SU-DHL-6 (cell line): Measurements from ENCODE around the gene CARD9.

ENCODE experiments used
- EZH2phosphoT487 ChIP-seq: fragments of 200-600 bp; sonication (generic), shearing (Covaris generic); conservative IDR thresholded peaks from 2 replicates; pipeline ENCODE4 v1.6.1; 2018; ENCODE audit warnings: mild to moderate bottlenecking, antibody characterized with exemption, low read length, moderate library complexity, mixed read lengths
- TF ChIP-seq, protein P1 (sequence below): fragments of 200-600 bp; sonication (generic); IDR thresholded peaks from one replicate; pipeline ENCODE4 v1.5.1; 2017; ENCODE audit warnings: antibody characterized with exemption, mild to moderate bottlenecking, low read length, moderate library complexity; ENCODE audit not compliant: insufficient read depth, poor library complexity, severe bottlenecking

DNA sequence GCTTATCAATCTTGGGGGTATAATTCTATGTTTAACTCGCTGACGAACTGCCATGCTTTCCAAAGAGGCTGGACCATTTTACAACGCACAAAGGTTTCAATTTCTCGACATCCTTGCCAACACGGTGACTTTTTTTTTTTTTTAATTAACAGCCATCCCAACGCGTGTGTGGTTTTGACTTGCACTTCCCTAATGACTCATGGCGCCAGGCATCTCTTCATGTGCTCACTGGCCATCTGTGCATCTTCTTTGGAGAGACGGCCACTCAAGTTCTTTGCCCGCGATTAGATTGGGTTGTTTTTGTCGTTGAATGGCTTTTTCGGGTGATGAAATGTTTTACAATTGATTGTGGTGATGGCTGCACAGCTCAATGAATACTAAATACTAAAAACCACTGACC is 12.5 kb upstream of the CARD9 start:
- TF ChIP-seq, protein P1, sequence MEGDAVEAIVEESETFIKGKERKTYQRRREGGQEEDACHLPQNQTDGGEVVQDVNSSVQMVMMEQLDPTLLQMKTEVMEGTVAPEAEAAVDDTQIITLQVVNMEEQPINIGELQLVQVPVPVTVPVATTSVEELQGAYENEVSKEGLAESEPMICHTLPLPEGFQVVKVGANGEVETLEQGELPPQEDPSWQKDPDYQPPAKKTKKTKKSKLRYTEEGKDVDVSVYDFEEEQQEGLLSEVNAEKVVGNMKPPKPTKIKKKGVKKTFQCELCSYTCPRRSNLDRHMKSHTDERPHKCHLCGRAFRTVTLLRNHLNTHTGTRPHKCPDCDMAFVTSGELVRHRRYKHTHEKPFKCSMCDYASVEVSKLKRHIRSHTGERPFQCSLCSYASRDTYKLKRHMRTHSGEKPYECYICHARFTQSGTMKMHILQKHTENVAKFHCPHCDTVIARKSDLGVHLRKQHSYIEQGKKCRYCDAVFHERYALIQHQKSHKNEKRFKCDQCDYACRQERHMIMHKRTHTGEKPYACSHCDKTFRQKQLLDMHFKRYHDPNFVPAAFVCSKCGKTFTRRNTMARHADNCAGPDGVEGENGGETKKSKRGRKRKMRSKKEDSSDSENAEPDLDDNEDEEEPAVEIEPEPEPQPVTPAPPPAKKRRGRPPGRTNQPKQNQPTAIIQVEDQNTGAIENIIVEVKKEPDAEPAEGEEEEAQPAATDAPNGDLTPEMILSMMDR, result no peak
- TF ChIP-seq EZH2phosphoT487, result no peak
